H1 (cell line): ENCODE measurements around the gene BATF3.
"Not testable (repeated sequence)": the region's sequence is repeated elsewhere in the genome, so short reads cannot be mapped to it uniquely, and the experiment has no call there.

Experiments
- CBX5 ChIP-seq: fragments of 300-800, 300-1000 bp; sonication (generic); IDR thresholded peaks from 2 replicates; pipeline ENCODE4 v1.7.1; 2016; ENCODE audit warnings: antibody characterized with exemption, low read length, low read depth
- EP300 ChIP-seq, 2 experiments: IDR thresholded peaks; 1 replicate in 1 of 2; 2 replicates in 1 of 2; pipeline ENCODE4 v1.6.1; 2011 to 2012; ENCODE audit warnings: low read depth in 2 of 2, low read length in 2 of 2, mild to moderate bottlenecking in 2 of 2, borderline replicate concordance in 1 of 2, inconsistent platforms in 1 of 2, moderate library complexity in 1 of 2
- JUND ChIP-seq: IDR thresholded peaks from 2 replicates; pipeline ENCODE4 v1.6.1; 2011; ENCODE audit warnings: mild to moderate bottlenecking, improper control_type of control experiment, low read length
- NRF1 ChIP-seq: IDR thresholded peaks from 2 replicates; pipeline ENCODE4 v1.6.1; 2011; ENCODE audit warnings: mild to moderate bottlenecking, low read depth, low read length, improper control_type of control experiment
- POLR2A ChIP-seq, 2 experiments: IDR thresholded peaks; 1 replicate in 1 of 2; 2 replicates in 1 of 2; pipeline ENCODE4 v1.6.1; 2011; ENCODE audit warnings: low read depth in 2 of 2, low read length in 2 of 2, mild to moderate bottlenecking in 2 of 2; ENCODE audit errors: control extremely low read depth in 1 of 2
- POLR2AphosphoS5 ChIP-seq: IDR thresholded peaks from 2 replicates; pipeline ENCODE4 v1.6.1; 2011; ENCODE audit warnings: low read depth, low read length
- RAD21 ChIP-seq, 2 experiments: IDR thresholded peaks in 1 of 2; conservative IDR thresholded peaks in 1 of 2; 2 replicates each; pipeline ENCODE4 v1.6.1; 2011; ENCODE audit warnings: low read depth in 2 of 2, low read length in 2 of 2, improper control_type of control experiment in 1 of 2, inconsistent platforms in 1 of 2, mild to moderate bottlenecking in 1 of 2, moderate library complexity in 1 of 2
- RBBP5 ChIP-seq: IDR thresholded peaks from 2 replicates; pipeline ENCODE4 v1.7.1; 2012; ENCODE audit warnings: low read depth, mild to moderate bottlenecking, inconsistent platforms, low read length, moderate library complexity, borderline replicate concordance
- TAF1 ChIP-seq: IDR thresholded peaks from 2 replicates; pipeline ENCODE4 v1.6.1; 2011; ENCODE audit warnings: mild to moderate bottlenecking, low read depth, low read length
- TF ChIP-seq, protein P1 (sequence below), 3 experiments: IDR thresholded peaks; 1 replicate in 2 of 3; 2 replicates in 1 of 3; pipeline versions ENCODE4 v1.5.1 to v1.6.1; 2011; ENCODE audit warnings: low read length in 3 of 3, mild to moderate bottlenecking in 3 of 3, inconsistent platforms in 2 of 3, low read depth in 1 of 3, moderate library complexity in 1 of 3; ENCODE audit not compliant: insufficient read depth in 1 of 3; ENCODE audit errors: control extremely low read depth in 1 of 3
- TF ChIP-seq, protein P2 (sequence below): IDR thresholded peaks from 2 replicates; pipeline ENCODE4 v1.6.1; 2011; ENCODE audit warnings: low read length, improper control_type of control experiment
- TF ChIP-seq, protein P3 (sequence below): IDR thresholded peaks from 2 replicates; pipeline ENCODE4 v1.6.1; 2012; ENCODE audit warnings: inconsistent platforms

DNA sequence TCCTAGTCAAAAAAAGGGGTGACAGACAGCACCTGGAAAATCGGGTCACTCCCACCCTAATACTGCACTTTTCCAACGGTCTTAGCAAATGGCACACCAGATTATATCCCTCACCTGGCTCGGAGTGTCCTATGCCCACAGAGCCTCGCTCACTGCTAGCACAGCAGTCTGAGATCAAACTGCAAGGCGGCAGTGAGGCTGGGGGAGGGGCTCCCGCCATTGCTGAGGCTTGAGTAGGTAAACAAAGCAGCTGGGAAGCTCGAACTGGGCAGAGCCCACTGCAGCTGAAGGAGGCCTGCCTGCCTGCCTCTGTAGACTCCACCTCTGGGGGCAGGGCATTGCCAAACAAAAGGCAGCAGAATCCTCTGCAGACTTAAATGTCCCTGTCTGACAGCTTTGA, 41.4 kb downstream of the BATF3 start:
- TF ChIP-seq, protein P1, sequence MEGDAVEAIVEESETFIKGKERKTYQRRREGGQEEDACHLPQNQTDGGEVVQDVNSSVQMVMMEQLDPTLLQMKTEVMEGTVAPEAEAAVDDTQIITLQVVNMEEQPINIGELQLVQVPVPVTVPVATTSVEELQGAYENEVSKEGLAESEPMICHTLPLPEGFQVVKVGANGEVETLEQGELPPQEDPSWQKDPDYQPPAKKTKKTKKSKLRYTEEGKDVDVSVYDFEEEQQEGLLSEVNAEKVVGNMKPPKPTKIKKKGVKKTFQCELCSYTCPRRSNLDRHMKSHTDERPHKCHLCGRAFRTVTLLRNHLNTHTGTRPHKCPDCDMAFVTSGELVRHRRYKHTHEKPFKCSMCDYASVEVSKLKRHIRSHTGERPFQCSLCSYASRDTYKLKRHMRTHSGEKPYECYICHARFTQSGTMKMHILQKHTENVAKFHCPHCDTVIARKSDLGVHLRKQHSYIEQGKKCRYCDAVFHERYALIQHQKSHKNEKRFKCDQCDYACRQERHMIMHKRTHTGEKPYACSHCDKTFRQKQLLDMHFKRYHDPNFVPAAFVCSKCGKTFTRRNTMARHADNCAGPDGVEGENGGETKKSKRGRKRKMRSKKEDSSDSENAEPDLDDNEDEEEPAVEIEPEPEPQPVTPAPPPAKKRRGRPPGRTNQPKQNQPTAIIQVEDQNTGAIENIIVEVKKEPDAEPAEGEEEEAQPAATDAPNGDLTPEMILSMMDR (IDR thresholded peaks at IDR 0.05; ENCODE audit: control extremely low read depth in 1 of 3, insufficient read depth in 1 of 3, low read depth in 1 of 3, low read length in 3 of 3): not testable (repeated sequence)
- not testable (repeated sequence) for TF ChIP-seq EP300 (IDR thresholded peaks at IDR 0.05; ENCODE audit: borderline replicate concordance in 1 of 2, low read depth in 2 of 2, low read length in 2 of 2); POLR2AphosphoS5; JUND; POLR2A (IDR thresholded peaks at IDR 0.05; ENCODE audit: control extremely low read depth in 1 of 2, low read depth in 2 of 2, low read length in 2 of 2); NRF1; RAD21 (IDR thresholded peaks at IDR 0.05 in 1 of 2, conservative IDR thresholded peaks at IDR 0.05 in 1 of 2; ENCODE audit: low read depth in 2 of 2, low read length in 2 of 2); CBX5; TAF1; RBBP5
- TF ChIP-seq, protein P2, sequence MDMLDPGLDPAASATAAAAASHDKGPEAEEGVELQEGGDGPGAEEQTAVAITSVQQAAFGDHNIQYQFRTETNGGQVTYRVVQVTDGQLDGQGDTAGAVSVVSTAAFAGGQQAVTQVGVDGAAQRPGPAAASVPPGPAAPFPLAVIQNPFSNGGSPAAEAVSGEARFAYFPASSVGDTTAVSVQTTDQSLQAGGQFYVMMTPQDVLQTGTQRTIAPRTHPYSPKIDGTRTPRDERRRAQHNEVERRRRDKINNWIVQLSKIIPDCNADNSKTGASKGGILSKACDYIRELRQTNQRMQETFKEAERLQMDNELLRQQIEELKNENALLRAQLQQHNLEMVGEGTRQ: not testable (repeated sequence)
- TF ChIP-seq, protein P3, sequence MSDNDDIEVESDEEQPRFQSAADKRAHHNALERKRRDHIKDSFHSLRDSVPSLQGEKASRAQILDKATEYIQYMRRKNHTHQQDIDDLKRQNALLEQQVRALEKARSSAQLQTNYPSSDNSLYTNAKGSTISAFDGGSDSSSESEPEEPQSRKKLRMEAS: not testable (repeated sequence)
